Left ventricle myocardium inferior (tissue), 1 donor: Measurements from ENCODE around the gene SVIL. TPM values are rescaled to one million over a fixed set of nuclear protein-coding genes. Genes with fewer than 3 reads are reported as not detected.

Experiments
- DNase-seq: peaks from one replicate; pipeline ENCODE4 v3.0.0-alpha.2; 2020
- H3K27ac ChIP-seq: fragments of 200-600 bp; replicated peaks from 2 replicates; pipeline ENCODE4 v1.8.0; 2021
- H3K27me3 ChIP-seq: fragments of 200-600 bp; 2 replicates; pipeline ENCODE4 v1.8.0; 2021; ENCODE audit warnings: low read depth
- H3K36me3 ChIP-seq: fragments of 200-600 bp; 2 replicates; pipeline ENCODE4 v1.8.0; 2021
- H3K4me1 ChIP-seq: fragments of 200-600 bp; 2 replicates; pipeline ENCODE4 v1.8.0; 2021
- H3K4me3 ChIP-seq: fragments of 200-600 bp; 2 replicates; pipeline ENCODE4 v1.8.0; 2021; ENCODE audit warnings: mild to moderate bottlenecking, moderate library complexity
- H3K9me3 ChIP-seq: fragments of 200-600 bp; replicated peaks from 2 replicates; pipeline ENCODE4 v1.8.0; 2021
- intact Hi-C: fragments of 100-400 bp; cut with micrococcal nuclease; formaldehyde crosslinking; loops from one replicate; pipeline ENCODE4 v1.11.0; 2022
- total RNA-seq: library from RNA; stranded (reverse); fragmentation: NEBNext Ultra II Directional; extraction: Animal tissue kit (Norgen Biotek cat#: 25700); gene quantifications from one replicate; pipeline ENCODE4 v1.2.1, GENCODE V29; 2021
- TF ChIP-seq, protein P1 (sequence below): fragments of 200-600 bp; IDR thresholded peaks from 2 replicates; pipeline ENCODE4 v1.8.0; 2021; ENCODE audit warnings: antibody characterized with exemption, mild to moderate bottlenecking, borderline replicate concordance
- donor health status: DM: no; HTN: yes; CAD: no; lungs with severe emphysema.

SVIL gene
- total RNA-seq, 1 donor from 2014 or later: 403 TPM

DNA sequence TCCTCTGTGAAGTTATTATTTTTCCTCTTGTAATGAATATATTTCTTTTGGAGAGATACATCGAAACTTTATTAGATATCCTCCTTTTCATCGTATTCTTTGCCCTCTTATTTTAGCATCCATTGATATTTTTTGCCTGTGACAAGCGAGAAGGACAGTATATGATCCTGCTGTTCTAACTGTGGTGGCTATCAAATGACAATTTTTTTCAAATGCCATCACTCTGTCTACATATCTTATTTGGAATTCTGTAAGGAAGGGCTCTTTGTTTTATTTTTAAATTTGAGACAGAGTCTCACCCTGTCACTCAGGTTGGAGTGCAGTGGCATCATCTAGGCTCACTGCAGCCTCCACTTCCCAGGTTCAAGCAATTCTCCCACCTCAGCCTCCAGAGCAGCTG is 217.4 kb downstream of the SVIL start:
- Histone ChIP-seq H3K27me3 (no peaks in the 10 kb centered on the region), H3K9me3 (no peaks in the 10 kb centered on the region), H3K4me3 (no peak overlapping the region), H3K4me1 (peaks cover 72% of the 10 kb centered on the region), H3K27ac (no peak overlapping the region), H3K36me3 (peaks cover 52% of the 10 kb centered on the region)
- DNase-seq: no peak
- intact Hi-C loops: no loop called here
- TF ChIP-seq, protein P1, sequence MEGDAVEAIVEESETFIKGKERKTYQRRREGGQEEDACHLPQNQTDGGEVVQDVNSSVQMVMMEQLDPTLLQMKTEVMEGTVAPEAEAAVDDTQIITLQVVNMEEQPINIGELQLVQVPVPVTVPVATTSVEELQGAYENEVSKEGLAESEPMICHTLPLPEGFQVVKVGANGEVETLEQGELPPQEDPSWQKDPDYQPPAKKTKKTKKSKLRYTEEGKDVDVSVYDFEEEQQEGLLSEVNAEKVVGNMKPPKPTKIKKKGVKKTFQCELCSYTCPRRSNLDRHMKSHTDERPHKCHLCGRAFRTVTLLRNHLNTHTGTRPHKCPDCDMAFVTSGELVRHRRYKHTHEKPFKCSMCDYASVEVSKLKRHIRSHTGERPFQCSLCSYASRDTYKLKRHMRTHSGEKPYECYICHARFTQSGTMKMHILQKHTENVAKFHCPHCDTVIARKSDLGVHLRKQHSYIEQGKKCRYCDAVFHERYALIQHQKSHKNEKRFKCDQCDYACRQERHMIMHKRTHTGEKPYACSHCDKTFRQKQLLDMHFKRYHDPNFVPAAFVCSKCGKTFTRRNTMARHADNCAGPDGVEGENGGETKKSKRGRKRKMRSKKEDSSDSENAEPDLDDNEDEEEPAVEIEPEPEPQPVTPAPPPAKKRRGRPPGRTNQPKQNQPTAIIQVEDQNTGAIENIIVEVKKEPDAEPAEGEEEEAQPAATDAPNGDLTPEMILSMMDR: no peak

DNA sequence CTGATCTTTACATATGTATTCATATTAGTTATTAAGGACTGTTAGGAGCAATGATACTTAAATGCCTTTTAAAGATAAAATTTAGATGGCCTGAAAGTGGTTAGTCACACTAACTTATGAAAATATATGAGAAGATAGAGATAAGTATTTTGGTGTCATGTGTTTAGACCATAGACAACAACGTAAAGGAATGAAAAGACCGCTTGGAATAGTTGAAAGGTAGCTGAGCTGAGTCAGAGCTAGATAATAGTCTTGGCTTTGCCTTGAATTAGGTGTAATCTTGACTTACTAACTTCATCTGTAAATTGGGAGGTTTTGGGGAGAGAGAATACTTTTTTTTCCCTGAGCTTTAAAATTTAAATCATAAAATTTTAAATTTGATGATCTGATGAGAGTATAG is 218.9 kb downstream of the SVIL start:
- no peak for DNase-seq
- no peaks in the 10 kb centered on the region for H3K27me3 ChIP-seq
- TF ChIP-seq, protein P1: no peak
- no peak overlapping the region for H3K4me3 ChIP-seq
- H3K36me3 ChIP-seq: peaks cover 38% of the 10 kb centered on the region
- no peak overlapping the region for H3K27ac ChIP-seq
- H3K9me3 ChIP-seq: no peaks in the 10 kb centered on the region
- H3K4me1 ChIP-seq: peaks cover 76% of the 10 kb centered on the region
- intact Hi-C loops: no loop called here

DNA sequence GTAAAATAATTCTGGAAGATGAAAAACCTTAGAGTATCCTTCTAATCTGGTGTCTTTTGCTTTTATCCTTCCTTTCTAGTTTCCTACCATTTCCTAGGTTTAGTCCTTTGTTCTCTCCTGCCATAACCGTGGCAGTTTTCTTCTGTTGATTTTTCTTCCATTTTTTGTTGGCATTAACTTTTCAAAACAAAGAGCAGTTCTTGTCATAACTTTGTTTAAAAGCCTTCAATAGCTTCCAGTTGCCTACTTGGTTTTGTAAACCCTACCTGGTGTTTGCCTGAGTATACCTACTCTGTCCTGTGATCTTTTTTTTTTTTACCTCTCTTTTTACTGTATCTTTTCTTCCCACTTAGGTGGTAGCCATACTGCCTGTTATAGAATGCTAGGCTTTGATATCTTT is 220.3 kb downstream of the SVIL start:
- DNase-seq: no peak
- no peak overlapping the region for H3K4me3 ChIP-seq
- no peaks in the 10 kb centered on the region for H3K9me3 ChIP-seq
- TF ChIP-seq, protein P1: no peak
- peaks cover 83% of the 10 kb centered on the region for H3K4me1 ChIP-seq
- no peak overlapping the region for H3K27ac ChIP-seq
- intact Hi-C loops: no loop called here
- no peaks in the 10 kb centered on the region for H3K27me3 ChIP-seq
- H3K36me3 ChIP-seq: peaks cover 29% of the 10 kb centered on the region

DNA sequence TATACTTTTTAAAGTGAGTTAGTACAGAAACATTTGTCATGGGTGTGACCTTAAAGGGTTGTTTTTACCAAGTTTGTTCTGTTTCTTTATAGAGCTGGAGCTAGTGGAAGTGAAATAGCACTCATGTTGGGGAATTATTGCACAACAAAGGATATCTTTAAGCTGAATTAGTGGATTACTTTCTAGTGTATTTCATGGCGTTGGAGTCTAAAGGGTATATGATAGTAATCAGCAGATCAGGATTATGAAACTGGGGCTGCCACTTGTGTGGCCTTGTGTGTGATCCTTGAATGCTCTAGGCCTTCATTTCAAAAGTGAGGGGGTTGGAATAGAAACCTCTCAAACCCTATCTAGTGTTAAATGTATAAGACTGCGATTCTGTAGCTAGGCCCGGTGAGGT is 222.3 kb downstream of the SVIL start:
- no peaks in the 10 kb centered on the region for H3K27me3 ChIP-seq
- intact Hi-C loops: no loop called here
- H3K36me3 ChIP-seq: peaks cover 16% of the 10 kb centered on the region
- no peak for DNase-seq
- H3K4me3 ChIP-seq: peak overlapping the region; percentile 8
- peak overlapping the region; percentile 36 for H3K27ac ChIP-seq
- H3K4me1 ChIP-seq: peaks cover 79% of the 10 kb centered on the region
- no peaks in the 10 kb centered on the region for H3K9me3 ChIP-seq
- TF ChIP-seq, protein P1: no peak

DNA sequence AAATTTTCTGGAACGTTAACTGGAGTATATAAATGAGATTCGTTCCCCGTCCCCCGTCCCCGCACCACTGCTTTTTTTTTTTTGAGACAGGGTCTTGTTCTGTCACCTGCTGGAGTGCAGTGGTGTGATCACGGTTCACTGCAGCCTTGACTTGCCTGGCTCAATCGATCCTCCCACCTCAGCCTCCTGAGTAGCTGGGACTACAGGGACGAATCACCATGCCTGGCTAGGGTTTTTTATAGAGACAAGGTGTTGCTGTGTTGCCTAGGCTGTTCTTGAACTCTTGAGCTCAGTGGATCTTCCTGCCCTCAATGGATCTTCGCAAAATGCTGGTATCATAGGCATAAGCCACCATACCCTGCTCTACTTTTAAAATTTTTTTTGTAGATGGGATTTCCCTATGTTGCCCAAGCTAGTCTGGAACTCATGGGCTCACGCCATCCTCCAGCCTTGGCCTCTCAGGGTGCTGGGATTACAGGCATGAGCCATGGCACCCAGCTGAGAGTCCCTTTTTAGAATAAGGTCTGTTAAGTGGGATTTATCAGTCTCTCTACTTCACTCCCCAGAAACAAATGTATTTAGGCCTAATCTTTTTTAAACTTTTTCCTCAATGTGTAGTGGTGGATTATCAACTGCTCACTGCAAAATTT is 223.0 kb downstream of the SVIL start:
- Histone ChIP-seq H3K9me3 (no peaks in the 10 kb centered on the region), H3K4me3 (peak overlapping the region; percentile 8), H3K4me1 (peaks cover 72% of the 10 kb centered on the region), H3K27ac (peak overlapping the region; percentile 36), H3K27me3 (no peaks in the 10 kb centered on the region), H3K36me3 (peaks cover 11% of the 10 kb centered on the region)
- no peak for DNase-seq
- intact Hi-C loops: no loop called here
- TF ChIP-seq, protein P1: no peak
